Peyer's patch (tissue), 4 donors: ENCODE results near the gene DAAM1.

Source experiments
- POLR2A ChIP-seq, 2 donors: fragments of 450-650 bp; IDR thresholded peaks; one replicate each; pipeline ENCODE4 v1.5.1; 2017; ENCODE audit warnings: antibody characterized with exemption in 2 of 2, mild to moderate bottlenecking in 2 of 2, moderate library complexity in 2 of 2
- TF ChIP-seq, protein P1 (sequence below), 6 experiments: fragments of 450-650 bp in 4 of 6; fragments of 200-600 bp in 2 of 6; sonication (generic) in 1 of 6; IDR thresholded peaks; one replicate each; pipeline ENCODE4 v1.5.1; 2017 to 2019; ENCODE audit warnings: antibody characterized with exemption in 6 of 6, mild to moderate bottlenecking in 3 of 6, moderate library complexity in 1 of 6

- TF ChIP-seq, protein P1, sequence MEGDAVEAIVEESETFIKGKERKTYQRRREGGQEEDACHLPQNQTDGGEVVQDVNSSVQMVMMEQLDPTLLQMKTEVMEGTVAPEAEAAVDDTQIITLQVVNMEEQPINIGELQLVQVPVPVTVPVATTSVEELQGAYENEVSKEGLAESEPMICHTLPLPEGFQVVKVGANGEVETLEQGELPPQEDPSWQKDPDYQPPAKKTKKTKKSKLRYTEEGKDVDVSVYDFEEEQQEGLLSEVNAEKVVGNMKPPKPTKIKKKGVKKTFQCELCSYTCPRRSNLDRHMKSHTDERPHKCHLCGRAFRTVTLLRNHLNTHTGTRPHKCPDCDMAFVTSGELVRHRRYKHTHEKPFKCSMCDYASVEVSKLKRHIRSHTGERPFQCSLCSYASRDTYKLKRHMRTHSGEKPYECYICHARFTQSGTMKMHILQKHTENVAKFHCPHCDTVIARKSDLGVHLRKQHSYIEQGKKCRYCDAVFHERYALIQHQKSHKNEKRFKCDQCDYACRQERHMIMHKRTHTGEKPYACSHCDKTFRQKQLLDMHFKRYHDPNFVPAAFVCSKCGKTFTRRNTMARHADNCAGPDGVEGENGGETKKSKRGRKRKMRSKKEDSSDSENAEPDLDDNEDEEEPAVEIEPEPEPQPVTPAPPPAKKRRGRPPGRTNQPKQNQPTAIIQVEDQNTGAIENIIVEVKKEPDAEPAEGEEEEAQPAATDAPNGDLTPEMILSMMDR (IDR thresholded peaks at IDR 0.05), result no peak
- no peak for TF ChIP-seq POLR2A (IDR thresholded peaks at IDR 0.05)
Observed at GRCh38 chr14:59352961-59353360, 164.5 kb downstream of the DAAM1 start.
